ENCODE measurements around the gene RAB40B.

RAB40B gene

GRCh38 chr17:82611140-82612058 is 87.1 kb downstream of the RAB40B start:
- DNase-seq = no peak

GRCh38 chr17:82609655-82610054 is 88.8 kb downstream of the RAB40B start:
- DNase-seq = no peak

GRCh38 chr17:82608816-82609215 is 89.7 kb downstream of the RAB40B start:
- no peak for DNase-seq

GRCh38 chr17:82605939-82606600 is 92.4 kb downstream of the RAB40B start:
- DNase-seq = no peak

Measured in stimulated activated naive CD4-positive, alpha-beta T cell treated with Interleukin-2 at 50 U/mL for 16 hours (primary cell).